DND-41 (cell line): Measurements from ENCODE around the gene PBLD.
"Not testable (repeated sequence)": the region's sequence is repeated elsewhere in the genome, so short reads cannot be mapped to it uniquely, and the experiment has no call there.

ENCODE experiments used
- ATAC-seq: fragments of 200-7000 bp; cut with Tn5 transposase; 3 replicates; pipeline ENCODE4 v1.9.1; 2021; ENCODE audit warnings: low read depth; ENCODE audit not compliant: insufficient read depth
- DNase-seq: peaks from one replicate; pipeline ENCODE4 v3.0.0-alpha.2; 2020
- H2AFZ ChIP-seq: 2 replicates; pipeline ENCODE4 v1.6.0; 2012; ENCODE audit warnings: low read depth, low read length
- H3K27ac ChIP-seq: 2 replicates; pipeline ENCODE4 v1.5.1; 2012; ENCODE audit warnings: low read length, inconsistent platforms
- H3K27me3 ChIP-seq: fragments of 200-600 bp; sonication (generic); 2 replicates; pipeline ENCODE4 v1.6.0; 2012; ENCODE audit warnings: low read length, mild to moderate bottlenecking, inconsistent platforms; ENCODE audit not compliant: insufficient read depth, poor library complexity
- H3K36me3 ChIP-seq: 2 replicates; pipeline ENCODE4 v1.5.1; 2012; ENCODE audit warnings: low read length, inconsistent platforms; ENCODE audit not compliant: insufficient read depth
- H3K4me1 ChIP-seq: 2 replicates; pipeline ENCODE4 v1.5.1; 2012; ENCODE audit warnings: mild to moderate bottlenecking, low read length; ENCODE audit not compliant: insufficient read depth
- H3K4me2 ChIP-seq: 2 replicates; pipeline ENCODE4 v1.6.0; 2012; ENCODE audit warnings: mild to moderate bottlenecking, moderate library complexity, low read length, inconsistent platforms; ENCODE audit not compliant: insufficient read depth
- H3K4me3 ChIP-seq, 2 experiments: fragments of 200-600 bp in 1 of 2; shearing (Covaris generic) in 1 of 2; 2 replicates each; pipeline ENCODE4 v1.5.1; 2012 to 2016; ENCODE audit warnings: inconsistent platforms in 2 of 2, low read length in 2 of 2, mild to moderate bottlenecking in 2 of 2, low read depth in 1 of 2, moderate library complexity in 1 of 2
- H3K79me2 ChIP-seq: 2 replicates; pipeline ENCODE4 v1.6.0; 2012; ENCODE audit warnings: low read length, inconsistent platforms; ENCODE audit not compliant: insufficient read depth
- H3K9ac ChIP-seq: 2 replicates; pipeline ENCODE4 v1.6.0; 2012; ENCODE audit warnings: low read depth, mild to moderate bottlenecking, inconsistent platforms, low read length, moderate library complexity
- H3K9me3 ChIP-seq: 2 replicates; pipeline ENCODE4 v1.5.1; 2012; ENCODE audit warnings: low read length, moderate library complexity, mild to moderate bottlenecking, inconsistent platforms; ENCODE audit not compliant: insufficient read depth, severe bottlenecking
- H4K20me1 ChIP-seq: 2 replicates; pipeline ENCODE4 v1.6.0; 2012; ENCODE audit warnings: low read length; ENCODE audit not compliant: insufficient read depth
- EZH2 ChIP-seq: IDR thresholded peaks from 3 replicates; pipeline ENCODE4 v1.6.1; 2012; ENCODE audit warnings: borderline replicate concordance, low read depth, mild to moderate bottlenecking, moderate library complexity, low read length, inconsistent platforms; ENCODE audit not compliant: severe bottlenecking
- TF ChIP-seq, protein P1 (sequence below): IDR thresholded peaks from 2 replicates; pipeline ENCODE4 v1.5.1; 2012; ENCODE audit warnings: borderline replicate concordance, low read length, moderate library complexity, mild to moderate bottlenecking; ENCODE audit not compliant: poor library complexity, severe bottlenecking; ENCODE audit errors: extremely low read depth

Gene PBLD

DNA sequence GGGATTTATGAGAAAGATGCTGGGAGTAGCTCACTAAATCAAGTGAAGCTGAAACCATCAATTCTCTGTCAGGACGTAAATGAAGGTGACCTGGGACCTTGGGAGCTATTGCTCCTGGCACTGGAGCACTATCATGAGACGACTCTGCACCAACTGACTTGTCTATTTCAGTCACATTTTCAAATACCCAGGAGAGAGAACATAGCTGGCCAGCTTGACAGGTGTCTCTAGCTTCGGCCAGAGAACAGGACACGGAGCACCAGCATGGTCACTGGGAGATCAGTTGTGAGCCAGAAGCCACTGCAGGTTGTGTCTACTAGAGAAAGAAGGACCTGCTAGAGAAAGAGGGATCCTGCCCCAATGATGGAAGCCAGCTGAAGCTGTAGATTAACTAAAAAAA lies 83.4 kb downstream of the PBLD start:
- H3K4me1 ChIP-seq = no peaks in the 10 kb centered on the region
- no peak overlapping the region for H3K27ac ChIP-seq
- no peaks in the 10 kb centered on the region for H4K20me1 ChIP-seq
- TF ChIP-seq, protein P1, sequence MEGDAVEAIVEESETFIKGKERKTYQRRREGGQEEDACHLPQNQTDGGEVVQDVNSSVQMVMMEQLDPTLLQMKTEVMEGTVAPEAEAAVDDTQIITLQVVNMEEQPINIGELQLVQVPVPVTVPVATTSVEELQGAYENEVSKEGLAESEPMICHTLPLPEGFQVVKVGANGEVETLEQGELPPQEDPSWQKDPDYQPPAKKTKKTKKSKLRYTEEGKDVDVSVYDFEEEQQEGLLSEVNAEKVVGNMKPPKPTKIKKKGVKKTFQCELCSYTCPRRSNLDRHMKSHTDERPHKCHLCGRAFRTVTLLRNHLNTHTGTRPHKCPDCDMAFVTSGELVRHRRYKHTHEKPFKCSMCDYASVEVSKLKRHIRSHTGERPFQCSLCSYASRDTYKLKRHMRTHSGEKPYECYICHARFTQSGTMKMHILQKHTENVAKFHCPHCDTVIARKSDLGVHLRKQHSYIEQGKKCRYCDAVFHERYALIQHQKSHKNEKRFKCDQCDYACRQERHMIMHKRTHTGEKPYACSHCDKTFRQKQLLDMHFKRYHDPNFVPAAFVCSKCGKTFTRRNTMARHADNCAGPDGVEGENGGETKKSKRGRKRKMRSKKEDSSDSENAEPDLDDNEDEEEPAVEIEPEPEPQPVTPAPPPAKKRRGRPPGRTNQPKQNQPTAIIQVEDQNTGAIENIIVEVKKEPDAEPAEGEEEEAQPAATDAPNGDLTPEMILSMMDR = no peak
- TF ChIP-seq EZH2 = no peak
- no peak overlapping the region for H3K4me2 ChIP-seq
- no peaks in the 10 kb centered on the region for H3K36me3 ChIP-seq
- no peaks in the 10 kb centered on the region for H3K9me3 ChIP-seq
- no peak overlapping the region for H3K9ac ChIP-seq
- peaks cover 4% of the 10 kb centered on the region for H3K27me3 ChIP-seq
- ATAC-seq = no peak
- no peak for DNase-seq
- no peaks in the 10 kb centered on the region for H3K79me2 ChIP-seq
- H2AFZ ChIP-seq = no peak overlapping the region
- no peak overlapping the region for H3K4me3 ChIP-seq

DNA sequence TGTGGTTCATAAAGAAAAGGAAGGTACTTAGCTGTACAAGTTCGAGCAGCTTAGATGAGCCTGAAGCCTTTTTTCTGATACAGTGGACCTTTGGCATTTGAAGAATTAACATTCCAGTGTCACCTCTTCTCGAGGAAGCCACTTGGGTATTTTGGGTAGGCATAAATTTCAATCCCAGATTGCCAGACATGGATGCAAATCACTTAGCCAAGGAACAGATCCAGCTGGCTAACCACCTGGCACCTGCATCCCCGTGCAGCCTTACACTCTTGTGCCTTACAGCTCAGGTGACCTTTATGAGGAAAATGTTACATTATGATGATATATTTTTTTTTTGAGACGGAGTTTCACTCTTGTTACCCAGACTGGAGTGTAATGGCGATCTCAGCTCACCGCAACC lies 84.8 kb downstream of the PBLD start:
- peaks cover 4% of the 10 kb centered on the region for H3K27me3 ChIP-seq
- H3K4me1 ChIP-seq = no peaks in the 10 kb centered on the region
- no peak overlapping the region for H2AFZ ChIP-seq
- no peak for TF ChIP-seq EZH2
- TF ChIP-seq, protein P1 = no peak
- H3K9me3 ChIP-seq = no peaks in the 10 kb centered on the region
- H3K27ac ChIP-seq = no peak overlapping the region
- H3K4me3 ChIP-seq = no peak overlapping the region
- no peaks in the 10 kb centered on the region for H3K79me2 ChIP-seq
- no peaks in the 10 kb centered on the region for H3K36me3 ChIP-seq
- H4K20me1 ChIP-seq = no peaks in the 10 kb centered on the region
- no peak overlapping the region for H3K4me2 ChIP-seq
- no peak for ATAC-seq
- DNase-seq = no peak
- no peak overlapping the region for H3K9ac ChIP-seq

DNA sequence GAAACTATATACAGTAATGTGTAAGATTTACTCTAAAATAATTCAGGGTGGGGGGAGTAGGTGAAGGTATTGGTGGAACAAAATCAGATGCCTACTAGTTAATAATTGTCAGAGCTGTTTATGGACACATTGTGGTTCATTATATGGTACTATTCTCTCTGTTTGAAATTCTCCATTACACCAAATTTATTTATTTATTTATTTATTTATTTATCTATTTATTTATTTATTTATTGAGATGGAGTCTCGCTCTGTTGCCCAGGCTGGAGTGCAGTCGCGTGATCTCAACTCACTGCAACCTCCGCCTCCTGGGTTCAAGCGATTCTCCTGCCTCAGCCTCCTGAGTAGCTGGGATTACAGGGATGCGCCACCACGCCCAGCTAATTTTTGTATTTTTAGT lies 86.3 kb downstream of the PBLD start:
- not testable (repeated sequence) for H3K9me3 ChIP-seq, H2AFZ ChIP-seq, H3K27ac ChIP-seq, DNase-seq, H3K27me3 ChIP-seq, H3K9ac ChIP-seq, H3K36me3 ChIP-seq, H3K79me2 ChIP-seq, H3K4me1 ChIP-seq, H3K4me2 ChIP-seq, H4K20me1 ChIP-seq, H3K4me3 ChIP-seq, ATAC-seq

DNA sequence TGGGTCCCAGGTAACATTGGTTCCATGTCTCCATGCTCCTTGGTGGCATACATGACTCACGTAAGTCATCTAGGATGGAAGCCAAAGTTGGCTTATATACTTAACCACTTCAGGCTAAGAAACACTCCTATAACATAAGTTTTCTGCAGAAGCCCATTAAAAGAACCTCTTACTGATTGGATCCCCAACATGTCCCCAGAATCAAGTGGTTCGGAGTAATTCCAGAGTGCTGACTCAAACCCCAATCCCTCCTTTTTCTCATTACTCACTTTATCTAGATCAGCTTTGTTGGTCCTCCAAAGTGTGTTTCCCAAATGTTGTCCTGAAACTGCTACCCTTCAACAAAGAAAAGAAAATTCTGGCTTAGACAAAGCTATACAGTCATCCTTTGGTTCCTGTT lies 90.7 kb downstream of the PBLD start:
- no peak overlapping the region for H3K27ac ChIP-seq
- no peaks in the 10 kb centered on the region for H3K9me3 ChIP-seq
- H3K4me3 ChIP-seq = no peak overlapping the region
- H3K79me2 ChIP-seq = no peaks in the 10 kb centered on the region
- no peaks in the 10 kb centered on the region for H3K36me3 ChIP-seq
- DNase-seq = no peak
- H3K27me3 ChIP-seq = peaks cover 1% of the 10 kb centered on the region
- H4K20me1 ChIP-seq = no peaks in the 10 kb centered on the region
- TF ChIP-seq EZH2 = no peak
- TF ChIP-seq, protein P1 = no peak
- H3K4me1 ChIP-seq = no peaks in the 10 kb centered on the region
- no peak overlapping the region for H3K9ac ChIP-seq
- ATAC-seq = no peak
- no peak overlapping the region for H2AFZ ChIP-seq
- no peak overlapping the region for H3K4me2 ChIP-seq
